Forelimb muscle (tissue), 1 donor: ENCODE results near the gene NBL1. TPM values are rescaled to one million over a fixed set of nuclear protein-coding genes. Genes with fewer than 3 reads are reported as not detected.

Experiments used
- DNase-seq: peaks from one replicate; pipeline ENCODE4 v3.0.0-alpha.2; 2013; ENCODE audit warnings: low read depth
- polyA plus RNA-seq: library from polyadenylated mRNA; unstranded; fragments of 120-200 nt; gene quantifications from one replicate; pipeline ENCODE4 v1.2.1, GENCODE V29; 2013; ENCODE audit not compliant: insufficient read length

The NBL1 gene
- 28.2 TPM for polyA plus RNA-seq

- no peak for DNase-seq
These were observed at the start of gene NBL1 for GRCh38 chr1:19643602-19644394. TSS of gene NBL1 (plus strand) at chr1:19644311. CDS start at chr1:19655031, 10,720 bp downstream.

DNA sequence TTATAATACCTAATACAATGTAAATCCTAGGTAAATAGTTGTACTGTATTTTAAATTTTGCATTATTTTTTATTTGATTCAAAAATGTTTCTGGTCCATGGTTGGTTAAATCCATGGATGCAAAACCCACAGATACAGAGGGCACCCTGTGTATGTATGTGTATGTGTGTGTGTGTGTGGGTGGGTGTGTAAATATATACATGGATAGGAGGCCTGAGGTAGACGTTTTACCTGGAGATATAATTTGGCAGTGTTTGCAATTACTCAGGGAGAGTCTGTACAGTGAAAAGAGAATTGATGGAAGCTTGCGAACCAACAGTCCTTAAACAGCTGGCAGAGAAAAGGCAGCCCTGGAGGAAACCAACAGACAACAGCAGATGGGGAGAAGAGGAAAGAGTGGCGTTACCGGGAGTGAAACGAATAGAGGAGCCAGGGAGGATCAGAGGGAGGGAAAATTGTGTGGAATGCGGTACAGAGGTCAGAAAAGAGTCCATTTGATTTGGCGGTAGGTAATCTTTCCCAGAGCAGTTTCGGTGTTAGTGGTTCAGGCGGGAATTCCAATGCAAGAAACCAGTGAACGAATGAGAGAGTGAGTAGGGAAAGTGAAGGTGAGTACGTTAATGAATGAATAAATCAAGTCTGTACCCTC, 47.9 kb upstream of the NBL1 start:
- DNase-seq = no peak

DNA sequence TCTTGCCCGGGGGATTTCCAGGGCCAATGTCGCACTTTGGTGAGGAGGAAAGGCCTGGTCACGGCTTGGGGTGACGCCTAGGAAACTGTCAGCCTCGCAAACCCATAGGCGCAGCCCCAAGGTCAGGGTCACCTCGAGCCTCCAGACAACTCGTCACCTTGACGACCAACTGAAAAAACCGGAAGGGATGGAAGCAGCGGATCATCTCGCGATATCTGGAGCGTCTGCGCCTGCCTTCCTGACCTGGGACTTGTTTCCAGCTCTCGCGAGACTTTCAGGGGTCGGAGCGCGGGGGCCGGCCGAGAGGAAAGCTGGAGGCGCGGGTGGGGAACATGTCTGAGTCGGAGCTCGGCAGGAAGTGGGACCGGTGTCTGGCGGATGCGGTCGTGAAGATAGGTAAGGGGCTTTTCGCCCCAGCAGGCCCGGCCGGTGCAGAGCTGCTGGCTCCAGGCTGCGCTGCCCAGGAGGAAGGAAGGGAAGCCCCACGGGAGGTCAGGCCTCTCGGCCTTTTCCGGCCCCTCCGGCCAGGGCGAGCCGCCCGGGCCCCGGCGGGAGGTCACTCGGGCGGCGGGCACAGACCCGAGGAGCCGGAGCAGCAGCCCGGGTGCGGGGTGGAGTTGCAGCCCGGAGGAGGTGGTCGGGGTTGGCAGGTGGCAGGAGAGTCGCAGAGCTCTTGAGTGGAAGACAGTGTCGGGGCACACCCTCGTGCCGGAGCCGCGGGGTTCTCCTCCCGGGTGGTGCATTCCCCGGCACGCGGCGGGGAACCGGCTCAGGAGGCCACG, 47.2 kb upstream of the NBL1 start:
- DNase-seq = peak; percentile 96

- peak; percentile 16 for DNase-seq
These were observed 46.4 kb upstream of the NBL1 start for GRCh38 chr1:19597496-19598309.

GRCh38 chr1:19599810-19600209, 44.3 kb upstream of the NBL1 start:
- no peak for DNase-seq

- no peak for DNase-seq
These were observed 41.6 kb upstream of the NBL1 start for GRCh38 chr1:19602486-19602885.

DNA sequence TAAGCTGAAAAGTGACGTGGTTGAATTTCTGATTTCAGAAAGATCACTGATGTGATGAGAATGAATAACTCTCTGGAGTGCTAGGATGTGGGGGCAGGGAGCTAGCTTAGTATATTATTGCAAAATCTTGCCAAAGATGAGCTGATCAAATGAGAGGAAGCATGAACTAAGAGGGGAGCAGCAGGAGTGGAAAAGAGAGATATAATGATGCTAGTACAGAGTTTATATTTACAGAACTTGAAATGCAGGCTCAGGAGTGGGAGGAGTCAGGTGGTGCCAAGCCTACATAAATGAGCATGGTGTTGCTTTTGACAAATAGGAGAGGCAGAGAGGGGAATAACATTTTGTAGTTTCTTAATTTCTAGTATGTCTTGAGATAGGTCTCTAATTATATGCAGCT, 38.1 kb upstream of the NBL1 start:
- DNase-seq = no peak

- no peak for DNase-seq
These were observed 37.1 kb upstream of the NBL1 start for GRCh38 chr1:19606817-19607642.

DNA sequence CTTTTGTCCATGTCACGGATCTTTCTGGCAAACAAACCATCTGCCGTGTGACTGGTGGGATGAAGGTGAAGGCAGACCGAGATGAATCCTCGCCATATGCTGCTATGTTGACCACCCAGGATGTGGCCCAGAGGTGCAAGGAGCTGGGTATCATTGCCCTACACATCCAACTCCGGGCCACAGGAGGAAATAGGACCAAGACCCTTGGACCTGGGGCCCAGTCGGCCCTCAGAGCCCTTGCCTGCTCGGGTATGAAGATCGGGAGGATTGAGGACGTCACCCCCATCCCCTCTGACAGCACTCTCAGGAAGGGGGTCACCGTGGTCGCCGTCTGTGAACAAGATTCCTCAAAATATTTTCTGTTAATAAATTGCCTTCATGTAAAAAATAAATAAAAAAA, 35.9 kb upstream of the NBL1 start:
- no peak for DNase-seq

GRCh38 chr1:19610282-19610981, 33.7 kb upstream of the NBL1 start:
- DNase-seq = no peak

- DNase-seq = no peak
These were observed 31.6 kb upstream of the NBL1 start for GRCh38 chr1:19612530-19612929.

GRCh38 chr1:19613171-19613703, 30.9 kb upstream of the NBL1 start:
- DNase-seq = no peak

DNA sequence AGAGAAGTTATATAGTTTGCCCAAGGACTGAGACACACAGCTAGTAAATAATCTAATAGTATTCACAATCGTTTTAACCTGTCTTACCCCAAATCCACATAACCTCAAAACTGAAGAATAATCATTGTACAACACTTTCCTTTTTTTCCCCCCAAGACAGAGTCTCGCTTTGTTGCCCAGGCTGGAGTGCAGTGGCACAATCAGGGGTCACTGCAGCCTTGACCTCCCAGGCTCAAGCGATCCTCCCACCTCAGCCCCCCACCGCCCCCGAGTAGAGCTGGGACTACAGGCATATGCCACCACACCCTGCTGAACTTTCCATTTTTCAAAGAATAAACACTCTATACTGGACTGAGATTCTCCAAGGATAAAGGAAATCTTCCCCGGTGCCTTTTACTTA, 28.7 kb upstream of the NBL1 start:
- no peak for DNase-seq

DNA sequence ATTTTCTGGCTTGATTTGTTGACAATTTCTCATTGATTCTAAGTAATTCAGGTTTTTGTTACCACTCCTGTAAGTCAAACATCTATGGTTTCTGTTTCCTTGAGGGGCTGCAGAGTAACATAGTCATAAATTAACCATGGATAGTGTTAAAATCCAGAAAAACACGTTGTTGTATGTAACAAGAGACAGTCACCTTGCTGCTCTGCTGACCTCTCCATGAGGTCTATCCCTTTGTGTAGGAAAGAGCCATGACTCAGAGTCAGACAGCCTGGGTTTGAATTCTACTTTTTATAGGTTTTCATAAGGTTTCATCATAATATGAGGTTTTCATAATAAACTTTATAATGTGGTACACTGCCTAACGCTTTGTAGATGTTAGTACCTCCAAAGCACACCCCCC, 27.6 kb upstream of the NBL1 start:
- no peak for DNase-seq

GRCh38 chr1:19617376-19617775, 26.7 kb upstream of the NBL1 start:
- no peak for DNase-seq

DNA sequence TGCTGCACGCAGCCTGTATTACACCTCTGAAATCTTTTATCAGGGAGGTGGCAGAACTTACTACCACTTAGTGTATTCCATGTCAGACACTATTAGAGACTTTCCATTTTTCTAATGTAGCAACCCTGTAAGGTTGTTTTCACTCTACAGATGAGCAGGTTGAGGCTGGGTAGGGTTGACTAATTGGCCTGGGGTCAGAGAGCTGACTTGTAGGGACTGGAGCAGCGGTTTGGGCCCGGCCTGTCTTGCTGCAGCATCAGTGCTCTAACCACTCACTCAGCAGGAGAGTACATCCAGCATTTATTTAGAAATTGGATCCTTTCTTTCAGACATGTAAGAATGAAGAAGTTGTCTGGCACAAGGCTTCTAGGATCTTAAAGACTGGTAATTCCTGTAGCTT, 25.7 kb upstream of the NBL1 start:
- DNase-seq = no peak

DNA sequence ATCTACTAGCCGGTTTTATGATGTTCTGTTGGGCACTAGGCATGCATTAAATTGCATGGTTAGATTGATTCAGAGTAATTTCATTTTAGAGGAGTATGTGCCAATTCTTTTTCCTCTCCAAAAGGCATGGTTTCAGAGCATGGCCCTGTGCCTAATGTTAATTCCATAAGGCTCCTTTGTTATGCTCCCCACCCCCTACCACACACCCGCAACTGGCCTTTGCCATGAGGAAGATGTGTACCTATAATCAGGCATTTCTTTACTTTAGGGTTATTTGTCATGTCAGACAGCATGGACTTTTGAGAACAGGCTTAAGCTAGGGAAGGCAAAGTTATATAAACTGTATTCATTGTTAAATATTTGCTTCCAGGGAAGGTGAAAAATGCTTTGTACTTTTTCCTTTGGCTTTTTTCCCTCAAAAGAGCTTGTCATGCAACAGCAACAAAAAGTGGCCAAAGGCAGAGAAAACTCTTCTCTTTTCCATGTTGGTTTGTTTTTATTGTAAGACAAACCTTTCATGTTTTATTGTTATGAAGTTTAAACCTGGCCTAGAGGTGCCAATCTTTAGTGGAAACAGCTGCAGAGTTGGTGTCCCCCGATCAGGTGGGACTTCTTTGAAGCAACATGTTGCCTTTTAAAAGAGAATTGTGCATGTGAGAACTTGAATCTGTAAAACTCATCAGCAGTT, 24.3 kb upstream of the NBL1 start:
- DNase-seq = no peak

GRCh38 chr1:19620786-19621185, 23.3 kb upstream of the NBL1 start:
- DNase-seq = no peak

- DNase-seq = no peak
These were observed 22.7 kb upstream of the NBL1 start for GRCh38 chr1:19621274-19621950.
